ENCODE results near the gene CRTC3.
A peak's percentile ranks its signal among the peaks of the same experiment; 100 is the strongest.
"Not testable (repeated sequence)": the region's sequence is repeated elsewhere in the genome, so short reads cannot be mapped to it uniquely, and the experiment has no call there.

The CRTC3 gene

GRCh38 chr15:90624278-90624981, 94.7 kb downstream of the CRTC3 start:
- DNase-seq (ENCODE audit: low read depth in 3 of 3), result no peak

GRCh38 chr15:90625037-90625436, 95.3 kb downstream of the CRTC3 start:
- DNase-seq (ENCODE audit: low read depth in 3 of 3), result no peak

GRCh38 chr15:90629217-90629616, 99.5 kb downstream of the CRTC3 start:
- DNase-seq (ENCODE audit: low read depth in 3 of 3), result no peak

GRCh38 chr15:90633360-90633759, 103.6 kb downstream of the CRTC3 start:
- no peak for DNase-seq (ENCODE audit: low read depth in 3 of 3)

- not testable (repeated sequence) for DNase-seq (ENCODE audit: low read depth in 3 of 3)
Observed at GRCh38 chr15:90636993-90637392, 107.3 kb downstream of the CRTC3 start.

- DNase-seq (ENCODE audit: low read depth in 3 of 3), result no peak
Observed at GRCh38 chr15:90637693-90638092, 108.0 kb downstream of the CRTC3 start.

- DNase-seq (ENCODE audit: low read depth in 3 of 3), result no peak
Observed at GRCh38 chr15:90638201-90638691, 108.5 kb downstream of the CRTC3 start.

GRCh38 chr15:90638963-90639362, 109.2 kb downstream of the CRTC3 start:
- no peak for DNase-seq (ENCODE audit: low read depth in 3 of 3)

GRCh38 chr15:90640862-90641261, 111.1 kb downstream of the CRTC3 start:
- no peak for DNase-seq (ENCODE audit: low read depth in 3 of 3)

- no peak for DNase-seq (ENCODE audit: low read depth in 3 of 3)
Observed at GRCh38 chr15:90641581-90642463, 112.1 kb downstream of the CRTC3 start.

- DNase-seq (ENCODE audit: low read depth in 3 of 3), result no peak
Observed at GRCh38 chr15:90642464-90643300, 113.0 kb downstream of the CRTC3 start.

GRCh38 chr15:90643301-90643632, 113.5 kb downstream of the CRTC3 start:
- DNase-seq (ENCODE audit: low read depth in 3 of 3), result no peak

GRCh38 chr15:90644526-90644925, 114.8 kb downstream of the CRTC3 start:
- DNase-seq (ENCODE audit: low read depth in 3 of 3), result no peak

- DNase-seq (ENCODE audit: low read depth in 3 of 3), result no peak
Observed at GRCh38 chr15:90644952-90645725, 115.4 kb downstream of the CRTC3 start.

- no peak for DNase-seq (ENCODE audit: low read depth in 3 of 3)
Observed at GRCh38 chr15:90645873-90646575, 116.3 kb downstream of the CRTC3 start.

GRCh38 chr15:90646662-90647305, 117.1 kb downstream of the CRTC3 start:
- no peak for DNase-seq (ENCODE audit: low read depth in 3 of 3)

GRCh38 chr15:90647326-90647725, 117.6 kb downstream of the CRTC3 start:
- DNase-seq (ENCODE audit: low read depth in 3 of 3), result no peak

GRCh38 chr15:90648137-90649070, 118.7 kb downstream of the CRTC3 start:
- peak; percentile 26 to 45 (median 41) for DNase-seq (ENCODE audit: low read depth in 3 of 3)
